COR-L47 (cell line): ENCODE measurements around the gene C9orf43.
"Not testable (repeated sequence)": the region's sequence is repeated elsewhere in the genome, so short reads cannot be mapped to it uniquely, and the experiment has no call there.

ENCODE experiments used
- DNase-seq: peaks from one replicate; lab custom pipeline; 2025; lab: John Stamatoyannopoulos, UW

C9orf43 gene

DNA sequence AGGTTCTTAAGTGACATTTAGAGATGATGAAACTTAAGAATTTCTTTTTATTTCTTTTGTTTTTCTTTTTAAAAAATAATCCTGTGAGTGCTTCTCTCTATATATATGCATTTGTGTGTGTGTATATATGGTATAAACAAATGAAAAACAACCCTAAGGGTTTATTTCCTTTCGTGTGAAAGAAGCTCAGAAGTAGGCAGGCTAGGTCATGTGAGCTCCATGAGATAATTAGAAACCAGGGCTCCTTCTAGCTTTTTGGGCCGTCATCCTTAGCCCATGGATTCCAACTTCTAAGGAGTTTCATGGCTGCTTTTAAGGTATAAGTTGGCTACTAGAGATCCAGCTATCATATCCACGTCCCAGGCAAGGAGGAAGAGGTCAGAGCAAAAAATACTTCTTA lies 11.2 kb downstream of the C9orf43 start:
- DNase-seq = no peak

DNA sequence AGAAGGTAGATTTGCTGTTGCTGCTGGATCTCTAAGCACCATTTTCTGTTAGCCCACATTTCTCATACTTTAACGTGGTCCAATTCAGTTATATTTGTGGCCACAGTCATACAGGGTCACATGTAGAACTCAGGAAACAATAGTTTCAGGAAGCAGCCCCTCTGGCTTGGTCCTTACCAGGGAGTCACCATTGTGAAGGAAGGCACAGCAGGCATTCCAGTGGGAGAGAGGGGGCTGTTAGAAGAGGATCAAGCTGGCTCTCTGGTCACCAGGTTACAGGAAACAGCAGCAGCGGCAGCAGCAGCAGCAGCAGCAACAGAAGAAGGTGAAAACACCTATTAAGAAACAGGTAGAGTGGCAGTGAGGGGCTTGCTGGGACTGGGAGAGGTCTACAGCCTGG lies 14.5 kb downstream of the C9orf43 start:
- no peak for DNase-seq

DNA sequence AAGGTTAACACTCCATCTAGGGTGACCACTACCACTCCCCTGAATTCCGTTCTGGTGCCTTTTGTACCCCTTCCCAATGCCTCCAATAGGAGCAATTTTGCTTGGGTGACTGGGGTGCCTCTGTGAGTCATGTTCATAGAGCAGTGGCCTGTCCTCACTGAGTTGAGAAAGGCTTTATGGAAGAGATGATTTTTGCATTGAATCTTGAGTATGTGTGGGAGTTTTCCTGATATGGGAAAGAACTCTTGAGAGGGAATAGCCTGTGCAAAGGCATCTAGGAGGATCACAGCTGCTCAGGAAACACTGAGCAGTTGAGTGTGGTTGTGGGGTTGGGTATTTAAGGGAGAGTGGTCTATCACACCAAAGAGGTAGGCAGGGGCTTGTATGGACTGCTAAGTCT lies 16.2 kb downstream of the C9orf43 start:
- DNase-seq = no peak

DNA sequence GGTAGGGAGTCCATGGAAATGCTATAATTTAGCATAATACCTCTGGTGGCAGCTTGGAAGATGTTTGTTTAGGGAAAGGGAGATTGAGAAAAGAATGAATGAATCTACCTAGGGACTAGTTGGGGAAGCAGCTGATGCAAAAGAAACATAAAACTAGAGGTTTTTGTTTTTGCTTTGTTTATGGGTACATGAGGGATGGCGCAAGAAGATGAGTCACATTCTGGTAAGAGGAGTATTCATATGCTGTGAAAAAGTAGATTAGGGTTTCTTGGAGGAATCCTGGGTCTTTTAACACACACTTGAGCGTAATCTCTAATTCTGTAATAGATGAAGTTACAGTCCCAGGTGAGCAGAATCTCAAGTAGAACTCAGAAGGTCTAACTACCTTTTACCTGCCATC lies 17.1 kb downstream of the C9orf43 start:
- no peak for DNase-seq

DNA sequence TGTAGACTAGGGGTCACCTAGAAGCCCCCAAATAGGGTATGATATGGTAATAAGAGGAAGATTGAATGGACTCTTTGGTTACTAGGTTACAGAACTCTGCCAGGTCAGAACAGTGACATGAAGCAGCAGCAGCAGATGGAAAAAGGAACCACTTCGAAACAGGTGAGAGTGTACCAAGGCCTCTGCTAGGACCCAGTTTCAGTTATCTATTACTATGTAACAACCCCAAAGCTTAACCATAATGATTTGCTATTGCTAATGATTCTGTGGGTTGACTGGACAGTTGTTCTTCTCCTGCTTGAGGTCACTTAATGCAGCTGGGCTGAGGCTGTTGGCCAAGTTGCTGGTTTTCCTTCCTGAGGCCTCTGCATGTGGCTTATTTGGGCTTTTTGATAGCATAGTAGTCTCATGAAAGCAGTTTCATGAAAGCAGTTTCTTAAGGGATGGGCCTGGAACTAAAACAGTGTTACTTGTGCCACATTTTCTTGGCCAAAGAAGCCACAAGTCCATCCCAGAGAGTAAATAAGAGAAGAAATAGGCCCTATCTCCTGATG lies 17.6 kb downstream of the C9orf43 start:
- DNase-seq = no peak

DNA sequence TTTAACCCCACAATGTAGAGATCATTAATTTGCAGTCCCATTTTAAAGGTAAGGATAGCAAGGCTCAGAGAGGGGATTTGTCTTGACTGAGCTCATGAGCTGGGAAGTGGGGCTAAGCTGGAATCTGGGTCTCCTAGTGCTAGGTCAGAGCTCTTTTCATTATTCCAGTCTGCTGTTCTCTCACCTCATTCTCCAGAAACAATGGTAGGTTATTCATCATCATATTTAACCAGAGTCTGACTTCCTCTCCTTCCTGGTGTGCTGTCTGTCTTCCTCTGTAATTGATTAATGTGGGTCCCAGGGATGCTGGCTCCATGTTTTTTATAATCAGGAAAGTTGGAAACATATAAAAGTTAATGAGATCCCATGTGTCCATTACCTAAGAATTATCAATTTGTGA lies 20.6 kb downstream of the C9orf43 start:
- DNase-seq = no peak

DNA sequence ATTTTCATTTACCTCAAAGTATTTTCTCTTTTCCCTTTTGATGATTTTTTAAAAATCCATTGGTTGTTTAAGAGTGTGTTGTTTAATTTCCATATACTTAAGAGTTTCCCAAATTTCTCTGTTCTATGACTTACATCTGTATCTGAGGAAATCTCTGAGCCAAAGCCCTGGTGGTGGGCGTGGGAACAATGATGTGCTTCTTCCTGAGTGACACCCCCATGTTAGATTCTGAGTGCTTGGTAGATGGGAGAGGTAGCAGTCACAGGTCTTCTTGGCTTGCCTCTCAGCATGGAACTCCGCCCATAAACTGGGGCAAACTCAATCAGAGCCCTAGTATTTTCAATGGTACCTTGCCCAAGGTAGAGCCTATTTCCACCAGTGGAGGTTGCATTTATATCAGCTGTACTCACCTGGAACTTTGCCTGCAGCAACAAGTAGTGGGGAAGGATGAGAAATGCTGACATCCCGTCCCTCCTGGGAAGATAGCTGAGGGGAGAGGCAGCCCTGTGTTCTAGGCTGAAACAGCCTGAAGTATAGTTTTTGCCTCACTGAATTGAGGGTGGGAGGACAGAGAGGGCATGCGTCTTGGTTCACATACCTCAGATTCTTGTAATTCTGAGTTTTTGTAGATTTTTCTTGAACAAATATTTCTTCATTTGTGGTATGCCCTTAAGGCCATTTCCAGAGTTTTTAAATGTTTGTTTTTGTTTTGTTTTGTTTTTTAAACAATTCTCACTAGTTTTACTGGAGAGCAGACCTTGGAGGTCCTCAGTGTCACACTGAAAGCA lies 26.4 kb downstream of the C9orf43 start:
- no peak for DNase-seq

DNA sequence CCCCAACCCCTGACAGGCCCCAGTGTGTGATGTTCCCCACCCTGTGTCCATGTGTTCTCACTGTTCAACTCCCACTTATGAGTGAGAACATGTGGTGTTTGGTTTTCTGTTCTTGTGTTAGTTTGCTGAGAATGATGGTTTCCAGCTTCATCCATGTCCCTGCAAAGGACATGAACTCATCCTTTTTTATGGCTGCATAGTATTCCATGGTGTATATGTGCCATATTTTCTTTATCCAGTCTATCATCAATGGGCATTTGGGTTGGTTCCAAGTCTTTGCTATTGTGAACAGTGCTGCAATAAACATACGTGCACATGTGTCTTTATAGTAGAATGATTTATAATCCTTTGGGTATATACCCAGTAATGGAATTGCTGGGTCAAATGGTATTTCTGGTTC lies 27.2 kb downstream of the C9orf43 start:
- DNase-seq = not testable (repeated sequence)

DNA sequence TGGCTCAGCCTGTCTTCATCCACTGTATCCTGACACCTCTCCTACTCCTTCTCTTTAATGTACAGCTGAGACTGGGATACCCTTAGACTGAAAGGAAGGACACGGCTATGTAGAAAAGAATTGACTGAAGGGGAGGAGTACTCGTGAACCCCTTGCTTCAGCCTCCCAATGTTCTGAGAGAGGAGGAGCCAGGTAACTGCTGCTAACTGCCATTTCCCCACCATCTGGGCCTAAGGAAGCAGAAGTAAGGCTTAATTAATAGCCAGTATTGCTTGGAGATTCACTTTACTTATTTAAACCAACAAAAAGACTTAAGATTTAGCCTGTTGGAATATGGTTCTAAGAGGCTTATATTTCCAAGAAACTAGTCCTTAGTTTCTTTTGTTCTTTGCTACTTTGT lies 34.2 kb downstream of the C9orf43 start:
- DNase-seq = no peak

DNA sequence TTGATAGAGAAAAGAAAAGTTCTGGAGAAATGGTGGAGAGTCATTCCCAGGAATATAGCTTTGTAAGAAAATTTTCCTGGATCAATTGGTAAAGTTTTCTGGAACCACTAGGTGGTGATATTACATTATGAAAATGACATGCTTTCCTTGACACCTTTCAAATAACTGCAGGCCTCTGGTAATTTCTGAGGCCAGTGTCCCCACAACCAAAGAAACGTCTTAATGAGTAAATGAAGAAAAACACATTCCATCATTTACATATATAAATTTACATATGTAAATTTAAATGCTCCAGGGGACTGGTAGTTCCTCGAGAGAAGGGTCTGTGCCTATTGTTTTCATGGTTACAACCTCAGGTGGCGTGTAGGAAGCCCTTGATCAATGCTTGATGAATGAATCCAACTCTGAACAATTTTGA lies 35.8 kb downstream of the C9orf43 start:
- DNase-seq = peak; percentile 30

DNA sequence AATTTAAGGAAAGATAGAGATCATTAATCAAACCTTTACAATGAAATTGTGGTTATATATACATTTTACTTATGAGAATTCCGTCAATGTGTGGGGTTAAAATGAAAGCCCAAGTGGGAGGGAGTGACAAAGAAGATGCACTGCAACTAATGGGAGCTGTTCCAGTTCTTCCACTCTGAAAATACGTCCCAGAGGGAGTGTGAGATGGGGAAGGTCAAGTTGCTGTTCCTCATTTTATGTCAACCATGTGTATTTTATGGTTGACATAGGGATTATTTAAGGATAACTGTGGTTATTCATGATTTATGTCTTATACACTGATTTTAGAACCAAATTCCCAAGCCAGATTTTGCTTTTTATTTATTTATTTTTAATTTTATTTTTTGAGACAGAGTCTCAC lies 38.8 kb downstream of the C9orf43 start:
- DNase-seq = no peak

DNA sequence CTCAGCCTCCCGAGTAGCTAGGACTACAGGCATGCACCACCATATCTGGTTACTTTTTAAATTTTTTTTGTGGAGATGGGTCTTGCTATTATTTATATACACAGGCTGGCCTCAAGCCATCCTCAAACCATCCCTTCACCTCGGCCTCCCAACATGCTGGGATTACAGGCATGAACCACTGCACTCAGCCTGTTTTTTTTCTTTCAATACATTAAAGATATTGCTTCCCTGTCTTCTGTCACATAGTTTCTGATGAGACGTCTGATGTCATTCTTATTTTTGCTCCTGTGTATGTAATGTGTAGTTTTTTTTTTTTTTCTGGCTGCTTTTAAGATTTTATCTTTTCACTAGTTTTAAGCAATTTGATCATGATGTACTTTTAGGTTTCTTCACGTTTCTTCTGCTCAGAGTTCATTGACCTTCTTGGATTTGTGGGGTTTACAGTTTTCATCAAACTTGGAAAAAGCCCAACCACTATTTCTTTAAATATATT lies 41.6 kb downstream of the C9orf43 start:
- no peak for DNase-seq

DNA sequence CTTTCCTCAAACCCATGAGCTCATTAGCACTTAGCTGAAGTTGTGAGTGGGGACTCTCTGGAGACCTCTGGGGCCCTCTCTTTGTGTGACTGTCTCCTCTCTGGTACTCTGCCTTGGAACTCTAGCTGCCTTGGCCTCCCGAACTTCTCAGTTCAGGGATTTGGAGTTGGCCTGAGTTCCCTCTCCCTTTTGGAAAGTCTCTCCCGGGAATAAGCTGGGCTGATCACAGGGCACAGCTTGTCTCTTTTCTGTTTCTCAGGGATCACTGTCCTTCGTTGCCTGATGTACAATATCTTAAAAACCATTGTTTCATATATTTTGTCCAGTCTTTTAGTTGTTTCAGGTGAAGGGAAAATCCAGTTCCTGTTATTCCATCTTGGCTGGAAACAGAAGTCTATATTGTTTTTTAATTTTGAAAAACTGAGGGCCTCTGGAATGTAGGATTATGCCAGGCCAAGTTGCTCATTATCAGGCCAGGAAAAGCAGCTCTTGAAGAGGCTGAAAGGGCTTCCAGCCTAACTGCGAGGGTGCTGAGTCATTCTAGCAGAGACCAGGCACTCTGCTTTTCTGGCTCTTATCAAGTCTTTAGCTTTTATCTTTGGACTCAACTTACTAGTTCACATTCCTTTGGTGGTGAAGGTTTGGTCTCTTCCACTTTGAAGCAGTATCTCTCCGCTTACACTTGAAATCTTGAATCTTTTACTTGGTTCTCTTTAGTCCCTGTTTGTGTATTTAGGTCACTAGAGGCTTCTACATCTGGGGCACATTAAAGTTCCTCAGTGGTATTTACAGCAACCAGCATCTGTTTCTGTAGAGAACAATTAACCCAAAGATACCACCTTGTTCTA lies 44.6 kb downstream of the C9orf43 start:
- no peak for DNase-seq

DNA sequence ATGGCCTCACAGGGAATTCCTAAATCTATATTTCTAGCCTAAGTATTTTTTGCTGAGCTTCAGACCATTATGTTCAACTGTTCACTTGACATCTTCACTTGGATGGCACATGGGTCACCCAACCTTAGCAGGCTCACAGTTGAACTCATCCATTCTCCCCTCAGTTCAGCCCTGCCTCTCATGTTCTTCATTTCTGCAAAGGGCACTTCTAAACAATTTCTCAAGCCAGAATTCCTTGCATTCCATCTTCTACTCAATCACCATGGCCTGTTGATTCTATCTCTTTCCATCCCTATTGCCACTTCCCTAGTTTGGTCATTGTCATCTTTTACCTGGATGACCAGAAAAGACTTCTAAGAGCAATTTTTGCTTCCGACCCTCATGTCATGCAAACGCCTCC lies 45.7 kb downstream of the C9orf43 start:
- no peak for DNase-seq

DNA sequence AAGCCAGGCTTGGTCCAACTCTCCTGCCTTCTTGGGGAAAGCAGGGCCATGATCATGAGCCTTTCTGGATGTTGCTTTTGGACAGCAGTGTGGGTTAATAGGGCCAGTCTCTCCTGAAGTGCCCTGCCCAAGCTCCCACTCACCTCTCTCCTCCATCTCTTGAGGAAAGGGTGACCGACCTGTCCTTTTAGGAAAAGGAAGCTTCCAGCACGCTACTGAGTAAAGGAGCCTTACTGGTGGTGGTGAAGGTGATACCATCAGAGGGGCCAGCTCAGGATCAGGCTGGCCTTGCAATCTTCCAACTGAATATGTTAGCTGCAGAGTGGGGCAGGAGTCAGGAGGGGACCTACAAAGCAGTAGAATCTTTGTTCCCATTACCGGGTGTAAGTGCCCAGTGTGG lies 50.7 kb downstream of the C9orf43 start:
- DNase-seq = no peak

DNA sequence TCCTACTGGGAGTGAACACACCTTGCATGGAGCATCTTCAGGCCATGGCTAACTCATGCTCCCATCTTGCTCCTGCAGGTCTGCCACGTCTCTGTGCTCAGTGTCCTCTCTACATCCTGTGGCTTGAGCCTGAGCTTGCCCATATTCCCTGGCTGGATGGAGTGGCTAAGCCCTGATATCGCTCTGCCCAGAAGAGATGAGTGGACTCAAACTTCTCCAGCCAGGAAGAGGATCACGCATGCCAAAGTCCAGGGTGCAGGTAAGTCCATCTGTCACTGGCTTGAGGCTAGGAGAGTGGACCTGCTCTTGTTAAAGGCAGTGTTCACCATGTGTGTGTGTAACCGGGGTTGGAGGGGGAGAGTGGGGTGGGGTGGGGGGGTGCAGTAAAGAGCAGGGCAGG lies 51.4 kb downstream of the C9orf43 start:
- DNase-seq = no peak

DNA sequence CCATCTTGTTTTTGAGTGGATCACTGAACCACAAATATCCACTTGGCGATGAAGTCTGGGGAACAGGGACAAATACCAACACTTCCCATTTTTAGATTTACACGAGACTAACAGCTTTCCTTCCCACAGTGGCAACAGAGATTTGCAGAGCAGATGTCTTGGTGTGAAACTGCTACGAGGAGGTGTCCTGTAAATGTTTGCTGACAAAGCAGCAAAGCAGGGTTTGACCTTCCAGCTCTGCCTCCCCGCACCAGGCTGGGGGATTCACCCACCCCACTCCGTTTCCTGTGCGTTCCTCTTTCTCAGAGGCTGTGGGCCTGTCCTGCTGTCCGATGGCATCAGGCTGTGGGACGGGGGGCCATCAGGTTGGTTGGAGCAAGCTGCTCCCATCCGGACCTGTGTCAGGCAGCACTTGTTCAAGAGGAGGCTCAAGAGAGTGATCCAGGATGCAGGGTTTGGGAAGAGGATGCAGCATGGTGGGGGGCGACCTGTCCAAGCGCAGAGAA lies 52.3 kb downstream of the C9orf43 start:
- DNase-seq = no peak

DNA sequence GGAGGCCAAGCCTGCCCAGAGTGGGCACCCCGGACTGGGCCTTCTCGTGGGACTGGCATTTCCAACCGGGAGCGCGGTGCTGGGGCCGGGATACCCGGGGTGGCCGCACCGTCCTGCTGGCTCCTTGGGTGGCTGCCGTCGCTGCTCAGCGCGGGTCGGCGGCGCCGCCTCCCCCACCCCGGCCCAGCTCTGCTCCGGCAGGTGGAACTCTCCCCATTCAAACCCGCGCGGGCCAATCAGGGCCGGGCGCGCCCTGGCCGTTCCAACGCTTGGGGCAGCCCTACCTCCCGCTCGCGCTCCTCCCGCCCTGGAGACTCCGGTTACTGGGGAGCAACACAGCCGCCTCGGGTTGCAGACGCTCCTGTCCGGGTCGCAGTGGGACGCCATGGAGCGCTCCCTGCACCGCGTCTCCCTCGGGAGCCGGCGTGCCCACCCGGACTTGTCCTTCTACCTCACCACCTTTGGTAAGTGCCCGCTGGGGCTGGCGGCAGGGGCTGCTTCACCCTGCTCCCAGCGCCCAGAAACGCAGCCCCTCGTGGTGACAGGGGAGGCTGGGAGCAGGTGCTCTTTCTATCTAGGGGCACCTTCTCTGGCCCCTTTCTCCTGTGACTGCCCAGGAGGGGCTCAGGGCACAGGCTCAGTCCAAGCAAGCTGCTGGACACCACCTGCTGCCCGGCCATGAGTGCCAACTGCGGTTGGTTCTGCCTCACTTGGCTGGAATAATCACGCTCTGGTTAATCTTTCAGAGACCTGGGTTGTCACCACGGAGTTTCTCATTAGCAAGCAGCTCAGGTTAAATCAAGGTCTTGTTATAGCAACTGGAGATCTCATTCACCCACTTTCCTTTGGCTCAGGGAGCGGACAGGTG lies 53.1 kb downstream of the C9orf43 start, which contains the start of gene RGS3:
TSS of gene RGS3 (plus strand) at position 310 of the 868 bp plus-strand sequence. CDS start at position 386, 76 bp downstream.
- peak; percentile 83 for DNase-seq

DNA sequence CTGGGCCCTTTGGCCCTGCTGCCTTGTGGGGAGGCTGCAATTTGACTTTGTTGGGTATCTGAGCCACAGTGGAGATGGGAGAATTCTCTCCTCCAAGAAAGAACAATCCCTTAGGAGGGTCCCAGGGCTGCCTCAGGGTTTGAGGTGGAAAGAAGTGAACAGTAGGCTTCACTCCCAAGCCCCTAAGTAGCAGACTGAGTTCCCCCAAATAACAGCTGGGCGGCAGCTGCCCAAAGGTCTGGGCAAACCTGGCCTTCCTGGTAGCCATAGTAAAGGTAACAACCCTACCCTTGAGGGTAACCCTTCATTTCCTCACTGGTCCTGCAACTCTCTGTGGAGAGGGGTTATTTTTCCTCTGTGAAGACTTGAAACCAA lies 53.7 kb downstream of the C9orf43 start:
- no peak for DNase-seq

DNA sequence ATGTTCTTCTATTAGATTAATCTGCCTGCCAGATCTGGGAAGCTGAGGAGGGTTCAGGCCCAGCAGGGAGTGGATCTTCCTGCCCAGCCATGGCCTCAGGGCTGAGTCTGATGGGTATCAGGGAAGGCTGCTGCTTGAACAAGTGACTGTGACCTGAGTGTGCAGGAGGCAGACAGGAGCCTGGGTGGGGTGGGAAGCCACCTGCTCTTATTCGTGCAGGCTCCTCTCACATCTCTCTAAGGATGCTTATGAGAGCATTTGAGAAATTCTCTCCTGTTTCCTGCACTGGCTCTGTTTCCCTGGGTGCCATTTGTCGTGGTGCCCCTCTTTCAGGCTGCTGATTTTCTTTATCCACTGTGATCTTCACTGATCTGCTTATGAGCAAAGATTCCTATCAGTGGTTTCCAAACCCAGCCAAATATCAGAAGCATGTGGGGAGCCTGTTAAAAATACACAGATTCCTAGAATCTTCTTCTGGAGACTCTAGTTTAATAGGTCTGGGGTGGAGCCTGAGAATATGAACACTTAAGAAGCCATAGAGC lies 55.1 kb downstream of the C9orf43 start:
- no peak for DNase-seq

DNA sequence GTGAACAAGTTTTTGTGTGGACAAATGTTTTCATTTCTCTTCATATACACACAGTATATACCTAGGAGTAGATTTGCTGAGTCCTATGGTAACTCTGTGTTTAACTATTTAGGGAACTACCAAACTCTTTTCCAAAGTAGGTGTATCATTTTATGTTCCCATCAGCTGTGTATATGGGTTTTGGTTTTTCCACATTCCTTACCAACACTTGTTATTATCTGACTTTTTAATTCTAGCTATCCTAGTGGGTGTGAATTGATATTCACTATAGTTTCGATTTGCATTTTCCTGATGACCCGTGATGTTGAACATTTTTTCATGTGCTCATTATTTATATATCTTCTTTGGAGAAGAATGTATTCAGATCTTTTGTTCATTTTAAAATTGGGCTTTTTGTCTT lies 56.6 kb downstream of the C9orf43 start:
- DNase-seq = no peak
